Thyroid gland (tissue), 4 donors: ENCODE measurements around the gene ITGA2B.

ENCODE experiments used
- POLR2A ChIP-seq, 2 donors: fragments of 450-650 bp; IDR thresholded peaks; one replicate each; pipeline ENCODE4 v1.6.1; 2017; ENCODE audit warnings: antibody characterized with exemption in 2 of 2, mild to moderate bottlenecking in 2 of 2, moderate library complexity in 1 of 2
- TF ChIP-seq, protein P1 (sequence below), 6 experiments: fragments of 200-600 bp in 3 of 6; fragments of 450-650 bp in 3 of 6; sonication (generic) in 3 of 6; IDR thresholded peaks; one replicate each; pipeline ENCODE4 v1.5.1; 2016 to 2019; ENCODE audit warnings: antibody characterized with exemption in 6 of 6, mild to moderate bottlenecking in 2 of 6, inconsistent platforms in 1 of 6, moderate library complexity in 1 of 6

DNA sequence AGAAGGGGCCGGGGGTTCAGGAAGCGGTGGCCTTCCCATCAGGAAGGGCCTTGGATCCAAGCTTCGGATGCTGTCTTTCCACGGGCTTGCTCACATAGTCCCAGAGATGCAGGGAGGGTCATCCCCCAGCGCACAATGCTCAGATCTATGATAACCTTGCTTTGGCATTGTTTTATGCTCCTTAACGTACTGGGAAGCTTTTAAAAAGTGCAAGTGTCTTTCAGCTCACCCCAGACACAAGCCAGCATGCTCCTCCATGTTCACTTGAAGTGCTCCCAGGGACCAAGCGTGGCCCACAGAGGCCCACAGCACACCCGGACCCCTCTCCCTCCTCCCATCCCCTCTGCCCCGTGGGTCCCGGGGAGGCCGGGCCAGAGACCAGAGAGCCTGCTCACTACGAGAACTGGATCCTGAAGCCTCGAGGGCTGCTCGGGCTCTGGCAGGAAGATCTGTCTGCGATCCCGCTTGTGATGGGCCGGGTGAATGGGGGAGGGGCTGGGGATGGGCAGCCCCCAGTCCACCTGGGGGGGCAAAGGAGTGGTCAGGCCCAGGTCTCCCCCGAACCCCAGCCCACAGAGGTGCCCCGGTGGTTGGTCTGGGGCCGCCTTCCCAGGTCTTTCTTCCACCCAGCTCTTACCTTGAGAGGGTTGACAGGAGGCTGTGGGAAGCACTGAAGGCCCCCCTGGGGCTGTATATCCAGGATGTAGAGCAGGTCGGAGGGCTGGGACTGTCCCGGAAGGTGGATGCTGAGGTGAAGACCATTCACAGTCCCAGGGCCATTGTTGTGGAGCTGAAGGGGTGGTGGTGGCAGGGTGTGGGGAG lies 14.0 kb downstream of the ITGA2B start:
- TF ChIP-seq, protein P1, sequence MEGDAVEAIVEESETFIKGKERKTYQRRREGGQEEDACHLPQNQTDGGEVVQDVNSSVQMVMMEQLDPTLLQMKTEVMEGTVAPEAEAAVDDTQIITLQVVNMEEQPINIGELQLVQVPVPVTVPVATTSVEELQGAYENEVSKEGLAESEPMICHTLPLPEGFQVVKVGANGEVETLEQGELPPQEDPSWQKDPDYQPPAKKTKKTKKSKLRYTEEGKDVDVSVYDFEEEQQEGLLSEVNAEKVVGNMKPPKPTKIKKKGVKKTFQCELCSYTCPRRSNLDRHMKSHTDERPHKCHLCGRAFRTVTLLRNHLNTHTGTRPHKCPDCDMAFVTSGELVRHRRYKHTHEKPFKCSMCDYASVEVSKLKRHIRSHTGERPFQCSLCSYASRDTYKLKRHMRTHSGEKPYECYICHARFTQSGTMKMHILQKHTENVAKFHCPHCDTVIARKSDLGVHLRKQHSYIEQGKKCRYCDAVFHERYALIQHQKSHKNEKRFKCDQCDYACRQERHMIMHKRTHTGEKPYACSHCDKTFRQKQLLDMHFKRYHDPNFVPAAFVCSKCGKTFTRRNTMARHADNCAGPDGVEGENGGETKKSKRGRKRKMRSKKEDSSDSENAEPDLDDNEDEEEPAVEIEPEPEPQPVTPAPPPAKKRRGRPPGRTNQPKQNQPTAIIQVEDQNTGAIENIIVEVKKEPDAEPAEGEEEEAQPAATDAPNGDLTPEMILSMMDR (IDR thresholded peaks at IDR 0.05) = no peak
- TF ChIP-seq POLR2A (IDR thresholded peaks at IDR 0.05) = no peak
